ENCODE measurements around the gene SPO11. TPM values are rescaled to one million over a fixed set of nuclear protein-coding genes. Genes with fewer than 3 reads are reported as not detected.

The SPO11 gene
- polyA plus RNA-seq, 1 experiment = not detected

DNA sequence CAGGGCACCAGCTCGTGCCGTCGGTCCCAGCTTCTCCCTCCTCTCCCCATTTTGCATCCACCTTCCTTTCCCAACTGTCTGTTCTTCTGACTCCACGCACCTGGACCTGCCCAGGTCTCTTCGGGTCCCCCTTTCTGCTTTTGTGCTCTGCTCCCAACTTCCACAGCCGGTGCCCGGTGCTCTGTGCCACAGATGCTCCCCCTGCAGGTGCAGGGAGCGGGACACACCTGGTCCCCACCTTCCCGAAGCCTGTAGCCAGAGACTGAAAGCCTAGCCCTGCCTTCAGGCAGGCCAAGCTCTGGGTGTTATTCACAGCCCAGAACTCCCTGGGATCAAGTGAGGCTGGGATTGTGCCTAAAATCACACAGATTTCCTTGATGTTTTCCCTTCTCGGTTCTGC lies 38.6 kb upstream of the SPO11 start:
- ChIA-PET CTCF (no interaction called here), POLR2A (no interaction called here)
- Histone ChIP-seq H3K36me3 (ENCODE audit: control insufficient read depth, insufficient read depth, low read length) (no peaks in the 10 kb centered on the region), H3K27me3 (ENCODE audit: control insufficient read depth, insufficient read depth, low read length) (peaks cover 27% of the 10 kb centered on the region), H3K4me3 (ENCODE audit: low read depth, low read length) (no peak overlapping the region)
- TF ChIP-seq, protein P1, sequence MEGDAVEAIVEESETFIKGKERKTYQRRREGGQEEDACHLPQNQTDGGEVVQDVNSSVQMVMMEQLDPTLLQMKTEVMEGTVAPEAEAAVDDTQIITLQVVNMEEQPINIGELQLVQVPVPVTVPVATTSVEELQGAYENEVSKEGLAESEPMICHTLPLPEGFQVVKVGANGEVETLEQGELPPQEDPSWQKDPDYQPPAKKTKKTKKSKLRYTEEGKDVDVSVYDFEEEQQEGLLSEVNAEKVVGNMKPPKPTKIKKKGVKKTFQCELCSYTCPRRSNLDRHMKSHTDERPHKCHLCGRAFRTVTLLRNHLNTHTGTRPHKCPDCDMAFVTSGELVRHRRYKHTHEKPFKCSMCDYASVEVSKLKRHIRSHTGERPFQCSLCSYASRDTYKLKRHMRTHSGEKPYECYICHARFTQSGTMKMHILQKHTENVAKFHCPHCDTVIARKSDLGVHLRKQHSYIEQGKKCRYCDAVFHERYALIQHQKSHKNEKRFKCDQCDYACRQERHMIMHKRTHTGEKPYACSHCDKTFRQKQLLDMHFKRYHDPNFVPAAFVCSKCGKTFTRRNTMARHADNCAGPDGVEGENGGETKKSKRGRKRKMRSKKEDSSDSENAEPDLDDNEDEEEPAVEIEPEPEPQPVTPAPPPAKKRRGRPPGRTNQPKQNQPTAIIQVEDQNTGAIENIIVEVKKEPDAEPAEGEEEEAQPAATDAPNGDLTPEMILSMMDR (IDR thresholded peaks at IDR 0.05; ENCODE audit: insufficient read depth, low read depth, low read length) = no peak
- no peak for DNase-seq (ENCODE audit: low read depth)

DNA sequence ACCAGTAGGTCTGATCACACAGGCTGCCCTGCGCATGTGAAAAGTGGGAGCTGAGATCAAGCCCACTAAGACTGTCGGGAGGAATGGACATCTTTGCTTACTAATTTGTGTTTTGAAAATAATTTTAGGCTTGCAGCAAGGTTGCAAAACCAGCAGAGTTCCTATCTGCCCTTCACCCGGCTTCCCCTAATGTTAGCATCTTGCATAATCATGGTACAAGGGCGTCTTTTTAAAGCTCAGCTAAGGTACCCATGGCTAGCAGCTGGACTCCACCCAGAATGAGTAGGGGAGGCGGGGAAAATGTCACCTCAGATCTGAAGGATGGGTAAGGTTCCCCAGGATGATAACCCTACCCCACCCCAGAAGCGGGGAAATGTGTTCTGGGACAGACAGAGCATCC lies 37.9 kb upstream of the SPO11 start:
- H3K36me3 ChIP-seq (ENCODE audit: control insufficient read depth, insufficient read depth, low read length) = no peaks in the 10 kb centered on the region
- no peak for DNase-seq (ENCODE audit: low read depth)
- POLR2A ChIA-PET = no interaction called here
- H3K4me3 ChIP-seq (ENCODE audit: low read depth, low read length) = no peak overlapping the region
- peaks cover 27% of the 10 kb centered on the region for H3K27me3 ChIP-seq (ENCODE audit: control insufficient read depth, insufficient read depth, low read length)
- CTCF ChIA-PET = interaction anchor here (1.0 kb wide), 1 partner anchor 10 kb away, joined by 3 read pairs; no protein-coding TSS in a partner anchor
- TF ChIP-seq, protein P1 (IDR thresholded peaks at IDR 0.05; ENCODE audit: insufficient read depth, low read depth, low read length) = no peak

DNA sequence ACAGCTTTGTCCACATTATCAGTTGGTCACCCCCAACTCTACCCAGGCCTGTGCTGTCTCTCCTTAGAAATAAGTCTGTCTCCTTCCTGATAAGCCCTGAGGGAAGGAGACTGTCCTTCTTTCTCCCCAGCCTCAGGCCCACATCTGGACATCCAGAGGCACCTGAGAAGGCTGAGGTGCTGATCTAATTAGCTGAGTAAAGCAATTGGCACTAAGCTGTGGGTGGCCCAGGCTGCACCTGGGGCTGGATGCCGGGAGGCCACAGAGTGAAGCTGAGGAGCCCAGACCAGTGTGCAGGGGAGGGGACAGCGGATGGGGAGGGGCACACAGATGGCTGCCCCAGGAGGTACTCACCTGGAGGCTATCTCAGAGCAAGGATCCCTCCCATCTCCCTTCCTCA lies 37.0 kb upstream of the SPO11 start:
- CTCF ChIA-PET = interaction anchor here (1.0 kb wide), 1 partner anchor 11 kb away, joined by 3 read pairs; no protein-coding TSS in a partner anchor
- H3K36me3 ChIP-seq (ENCODE audit: control insufficient read depth, insufficient read depth, low read length) = no peaks in the 10 kb centered on the region

DNA sequence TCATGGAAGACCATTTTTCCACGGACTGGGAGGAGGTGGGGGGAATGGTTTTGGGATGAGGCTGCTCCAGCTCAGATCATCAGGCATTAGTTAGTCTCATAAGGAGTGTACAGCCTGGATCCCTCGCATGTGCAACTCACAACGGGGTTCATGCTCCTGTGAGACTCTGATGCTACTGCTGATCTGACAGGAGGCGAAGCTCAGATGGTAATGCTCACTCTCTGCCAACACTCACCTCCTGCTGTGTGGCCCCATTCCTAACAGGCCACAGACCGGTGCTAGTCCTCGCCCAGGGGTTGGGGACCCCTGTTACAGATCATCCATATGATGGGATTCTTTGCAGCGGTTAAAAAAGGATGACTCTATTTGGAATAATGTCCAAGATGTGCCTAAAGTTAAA lies 35.6 kb upstream of the SPO11 start:
- Histone ChIP-seq H3K4me3 (ENCODE audit: low read depth, low read length) (no peak overlapping the region), H3K36me3 (ENCODE audit: control insufficient read depth, insufficient read depth, low read length) (no peaks in the 10 kb centered on the region), H3K27me3 (ENCODE audit: control insufficient read depth, insufficient read depth, low read length) (peaks cover 11% of the 10 kb centered on the region)
- ChIA-PET POLR2A (no interaction called here), CTCF (no interaction called here)
- TF ChIP-seq, protein P1 (IDR thresholded peaks at IDR 0.05; ENCODE audit: insufficient read depth, low read depth, low read length) = no peak
- no peak for DNase-seq (ENCODE audit: low read depth)

More for the DNA sequence above, 37.0 kb upstream of the SPO11 start:
- POLR2A ChIA-PET = no interaction called here
- DNase-seq (ENCODE audit: low read depth) = no peak
- H3K27me3 ChIP-seq (ENCODE audit: control insufficient read depth, insufficient read depth, low read length) = peaks cover 22% of the 10 kb centered on the region
- no peak overlapping the region for H3K4me3 ChIP-seq (ENCODE audit: low read depth, low read length)
- TF ChIP-seq, protein P1 (IDR thresholded peaks at IDR 0.05; ENCODE audit: insufficient read depth, low read depth, low read length) = no peak

DNA sequence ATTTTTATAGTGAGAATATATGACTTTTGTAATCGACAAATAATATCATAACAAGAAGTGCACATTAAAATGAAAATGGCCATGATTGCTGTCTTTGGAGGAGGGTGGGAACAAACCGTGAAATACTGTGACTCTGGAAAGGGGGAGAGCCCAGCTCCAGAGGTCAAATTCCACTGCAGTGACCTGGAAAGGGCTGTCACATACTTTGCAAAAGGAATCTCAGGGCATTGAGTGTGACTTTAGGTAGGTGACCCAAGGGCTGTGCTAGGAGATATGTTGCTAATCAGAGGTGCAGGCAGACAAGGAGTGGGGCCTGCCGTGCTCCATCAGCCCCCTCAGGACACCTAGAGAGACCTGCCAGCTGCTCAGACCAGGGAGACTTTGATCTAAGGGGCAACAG lies 35.1 kb upstream of the SPO11 start:
- Histone ChIP-seq H3K4me3 (ENCODE audit: low read depth, low read length) (no peak overlapping the region), H3K27me3 (ENCODE audit: control insufficient read depth, insufficient read depth, low read length) (peaks cover 11% of the 10 kb centered on the region), H3K36me3 (ENCODE audit: control insufficient read depth, insufficient read depth, low read length) (no peaks in the 10 kb centered on the region)
- DNase-seq (ENCODE audit: low read depth) = no peak
- POLR2A ChIA-PET = no interaction called here
- TF ChIP-seq, protein P1 (IDR thresholded peaks at IDR 0.05; ENCODE audit: insufficient read depth, low read depth, low read length) = no peak
- CTCF ChIA-PET = interaction anchor here (1.1 kb wide), 1 partner anchor 10 kb away, joined by 3 read pairs; no protein-coding TSS in a partner anchor
